8988T (cell line): ENCODE data around the gene PDLIM4.

Source experiments
- DNase-seq: peaks from one replicate; pipeline ENCODE4 v3.0.0; 2011

Gene PDLIM4

DNA sequence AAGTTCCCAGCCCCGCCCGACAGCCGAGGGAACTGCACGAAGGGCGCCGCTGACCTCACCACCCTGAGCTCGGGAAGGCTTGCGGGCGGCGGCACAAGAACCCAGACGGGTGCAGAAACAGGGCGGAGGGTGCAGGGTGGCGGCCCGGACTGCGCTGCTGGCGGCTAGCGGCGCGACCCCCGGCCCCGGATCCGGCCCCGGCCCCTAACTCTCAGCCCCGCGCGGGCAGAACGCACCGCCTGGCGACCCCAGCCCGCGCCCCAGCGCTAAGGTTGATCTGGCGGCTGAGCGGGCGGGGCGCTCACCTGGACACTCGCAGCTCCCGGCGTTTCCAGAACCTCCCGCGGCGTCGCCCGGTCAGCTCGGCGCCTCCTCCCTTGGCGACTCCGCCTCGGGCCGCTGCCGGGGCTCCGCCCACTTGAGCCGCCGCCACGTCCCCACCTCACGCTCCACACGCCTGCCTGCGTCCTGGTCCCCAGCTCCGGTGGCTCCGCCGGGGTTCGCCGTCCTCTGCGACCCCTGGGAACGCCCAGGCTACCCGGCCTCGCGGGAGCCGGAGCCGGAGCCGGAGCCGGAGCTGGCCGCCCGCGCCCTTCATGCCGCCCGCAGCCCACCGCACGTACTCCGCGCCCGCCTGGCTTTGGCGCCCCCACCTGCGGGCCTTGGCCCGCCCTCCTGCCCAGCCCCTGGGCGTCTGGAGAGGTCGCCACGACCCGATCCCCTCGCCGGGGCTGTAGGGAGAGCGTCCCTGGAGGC is 29.8 kb upstream of the PDLIM4 start, which contains the start of gene P4HA2:
TSS of gene P4HA2 (minus strand) at position 369 of the 756 bp plus-strand sequence. CDS start 9,227 bp downstream, outside the sequence.
- DNase-seq: peak; percentile 89

DNA sequence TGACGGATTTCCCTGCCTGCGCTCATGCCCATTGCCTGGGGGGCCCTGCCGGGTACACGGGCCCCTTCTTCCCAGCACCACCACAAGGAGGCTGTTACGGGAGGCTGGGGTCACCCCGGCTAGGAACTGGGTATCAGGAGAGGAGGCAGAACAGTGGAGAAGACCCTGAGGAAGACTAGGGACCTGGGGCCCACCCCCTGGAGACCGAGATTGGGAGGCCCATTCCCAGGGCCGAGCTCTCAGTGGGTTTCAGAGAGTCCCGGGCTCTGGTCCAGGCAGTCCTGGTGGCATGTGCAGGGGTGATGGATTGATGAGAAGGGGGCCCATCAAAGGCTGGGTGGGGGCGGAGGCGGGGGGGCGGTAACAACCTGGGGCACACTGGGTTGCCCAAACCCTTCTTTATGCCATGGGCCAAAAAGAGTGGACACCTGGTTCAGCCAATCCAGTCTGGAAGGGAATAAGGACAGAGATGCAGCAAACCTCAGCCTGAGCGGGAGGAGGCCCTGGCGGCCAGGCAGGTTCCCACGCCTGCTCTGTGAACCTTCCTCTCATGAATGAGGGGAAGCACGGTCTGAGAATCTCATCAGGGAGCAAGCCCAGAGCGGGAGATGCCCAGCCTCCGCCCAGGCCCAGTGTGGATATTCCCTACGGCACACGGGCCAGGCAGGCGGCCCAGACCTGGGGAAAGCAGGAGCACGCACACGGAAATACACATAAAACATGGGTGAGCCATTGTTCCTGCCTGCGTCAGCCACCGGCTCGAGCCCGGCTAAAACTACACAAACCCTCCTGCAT is 29.1 kb upstream of the PDLIM4 start:
- no peak for DNase-seq

DNA sequence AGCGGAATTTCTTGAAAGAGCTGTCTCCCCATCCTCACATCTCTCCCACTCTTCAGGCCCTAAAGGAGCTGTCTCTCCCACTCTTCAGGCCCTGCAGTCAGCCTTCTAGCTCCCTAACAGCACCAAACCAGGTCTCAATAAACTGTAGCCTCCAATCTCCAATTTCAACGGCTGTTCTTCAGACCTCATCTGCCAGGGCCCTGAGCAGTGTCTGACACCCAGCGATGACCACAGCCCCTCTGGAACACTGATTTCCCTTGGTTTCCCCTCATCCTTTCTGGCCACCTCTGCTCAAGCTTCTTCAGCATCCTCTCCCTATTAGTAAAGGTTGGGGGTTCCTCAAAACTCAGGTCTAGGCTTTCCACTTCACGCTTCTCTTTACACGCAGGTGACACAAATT is 28.3 kb upstream of the PDLIM4 start:
- DNase-seq: no peak

- no peak for DNase-seq
Measured at GRCh38 chr5:132230871-132231270, 26.6 kb upstream of the PDLIM4 start.

DNA sequence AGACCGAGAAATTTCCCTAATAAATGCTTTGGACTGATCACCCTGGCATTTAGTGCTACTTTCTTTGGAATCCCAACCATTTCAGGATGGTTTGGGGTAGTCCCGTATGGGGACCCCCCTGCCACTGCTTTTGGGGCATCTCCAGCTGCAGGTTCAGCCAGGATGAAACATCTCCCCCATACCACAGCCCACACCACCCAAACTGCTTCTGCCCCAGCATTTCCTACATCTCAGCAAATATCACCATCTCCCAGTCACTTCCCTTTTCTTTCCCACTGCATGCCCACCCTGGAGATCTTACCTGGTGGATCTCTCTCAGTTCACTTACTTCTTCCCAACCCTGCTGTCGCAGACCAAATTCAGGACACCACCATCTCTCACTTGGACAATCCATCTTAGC is 25.0 kb upstream of the PDLIM4 start:
- no peak for DNase-seq

GRCh38 chr5:132233081-132233480 is 24.4 kb upstream of the PDLIM4 start:
- no peak for DNase-seq

- DNase-seq: no peak
Measured at GRCh38 chr5:132233811-132234683, 23.4 kb upstream of the PDLIM4 start.

DNA sequence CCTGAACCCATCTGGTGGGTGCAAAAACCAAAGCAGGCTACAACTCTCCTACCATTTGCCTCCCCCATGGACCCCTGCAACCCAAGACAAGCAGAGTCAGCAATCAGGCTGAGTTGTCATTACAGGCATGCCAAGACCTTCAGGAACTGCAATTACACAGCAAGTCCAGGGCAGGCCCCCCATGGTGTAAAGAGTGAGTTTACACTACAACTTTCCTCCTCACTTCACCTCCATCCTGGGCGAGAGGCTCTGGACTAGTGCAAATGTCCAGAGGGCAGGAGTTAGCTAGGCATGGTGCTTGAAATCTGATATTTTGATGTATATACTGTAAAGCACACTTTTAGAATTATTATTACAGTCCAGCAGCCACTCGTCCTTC is 22.8 kb upstream of the PDLIM4 start:
- DNase-seq: no peak

GRCh38 chr5:132235340-132235739 is 22.2 kb upstream of the PDLIM4 start:
- DNase-seq: no peak

GRCh38 chr5:132237141-132237540 is 20.4 kb upstream of the PDLIM4 start:
- no peak for DNase-seq

GRCh38 chr5:132237670-132238069 is 19.8 kb upstream of the PDLIM4 start:
- no peak for DNase-seq

DNA sequence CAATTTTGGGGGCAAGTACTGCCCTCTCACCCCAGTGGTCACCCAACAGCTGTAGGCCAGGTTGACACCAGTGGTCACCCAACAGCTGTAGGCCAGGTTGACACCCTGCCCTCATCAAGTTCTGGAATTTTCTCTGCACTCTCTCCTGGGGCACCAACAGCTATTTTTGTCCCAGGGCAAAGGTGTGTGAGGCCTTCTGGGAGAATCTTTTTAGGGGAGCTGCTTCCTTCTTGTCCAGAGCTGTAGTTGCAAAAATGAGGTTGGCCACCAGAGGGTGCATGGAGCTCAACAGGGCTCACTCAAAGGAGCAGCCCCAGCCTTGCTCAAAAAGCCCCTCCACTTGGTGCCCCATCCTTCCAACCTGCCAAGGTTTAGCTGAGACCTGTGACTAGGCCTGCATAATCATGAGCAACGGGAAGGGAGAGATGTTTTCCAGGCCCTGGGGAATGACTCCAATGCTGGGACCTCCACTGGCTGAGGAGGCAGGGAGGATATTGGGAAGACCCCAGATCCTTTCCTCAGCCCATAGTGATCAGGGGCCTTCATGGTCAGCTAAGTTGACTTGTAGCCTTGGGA is 19.2 kb upstream of the PDLIM4 start:
- DNase-seq: no peak

DNA sequence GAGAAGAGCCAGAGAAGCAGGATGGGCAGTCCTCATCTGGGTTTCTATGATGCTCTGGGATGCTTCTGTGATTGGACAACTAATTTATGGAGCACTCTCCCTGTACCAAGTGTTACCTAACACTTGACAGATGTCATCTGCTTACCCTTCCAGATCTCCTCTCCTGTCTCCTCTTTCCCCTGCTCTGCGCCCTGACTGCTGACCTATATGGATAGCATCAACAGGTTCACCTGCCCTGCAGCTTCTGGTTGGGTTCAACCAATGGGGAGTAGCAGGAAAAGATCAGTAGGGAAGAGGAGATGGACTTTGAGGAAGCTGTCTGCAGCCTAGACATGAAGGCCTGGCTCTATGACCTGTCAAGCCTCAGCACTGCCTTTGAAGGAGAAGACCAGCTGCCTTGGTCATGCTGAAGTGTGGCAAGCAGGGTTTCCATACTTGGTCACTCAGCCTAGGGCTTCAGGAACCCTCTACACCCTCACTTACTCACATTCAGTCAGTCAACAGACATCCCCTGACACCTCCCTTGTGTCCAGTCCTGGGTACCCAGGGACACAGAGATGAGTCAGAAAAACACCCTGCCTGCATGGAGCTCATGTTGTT is 18.5 kb upstream of the PDLIM4 start:
- no peak for DNase-seq

- DNase-seq: no peak
Measured at GRCh38 chr5:132239776-132240175, 17.7 kb upstream of the PDLIM4 start.

DNA sequence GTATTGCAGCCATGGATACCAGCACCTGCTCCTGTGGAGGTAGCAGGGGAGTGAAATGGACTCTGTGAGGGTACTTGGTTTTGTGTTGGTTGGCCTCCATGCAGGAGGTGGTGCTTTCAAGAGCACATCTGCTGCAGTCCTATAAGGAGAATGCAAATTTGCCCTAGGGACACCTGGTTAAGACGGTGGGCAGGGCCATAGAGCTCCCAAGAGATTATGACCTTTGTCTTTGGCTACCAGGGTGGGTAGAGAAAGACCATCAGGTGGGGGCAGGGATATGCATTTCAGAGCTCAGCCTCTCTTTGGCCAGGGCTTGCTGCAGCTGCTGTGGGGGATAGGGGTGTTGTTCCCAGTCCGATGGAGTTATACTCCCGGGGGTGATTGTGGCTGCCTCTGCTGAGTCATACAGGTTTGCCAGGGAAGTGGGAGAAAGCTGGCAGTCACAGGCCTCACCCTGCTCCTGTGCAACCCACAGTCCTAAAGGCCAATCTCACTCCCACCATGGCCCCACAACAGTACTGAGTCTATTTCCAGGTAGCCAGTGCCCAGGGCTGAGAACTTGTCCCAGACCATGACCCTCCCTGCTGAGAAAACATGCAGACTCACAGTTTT is 14.0 kb upstream of the PDLIM4 start:
- no peak for DNase-seq

- DNase-seq: no peak
Measured at GRCh38 chr5:132245593-132245992, 11.9 kb upstream of the PDLIM4 start.

DNA sequence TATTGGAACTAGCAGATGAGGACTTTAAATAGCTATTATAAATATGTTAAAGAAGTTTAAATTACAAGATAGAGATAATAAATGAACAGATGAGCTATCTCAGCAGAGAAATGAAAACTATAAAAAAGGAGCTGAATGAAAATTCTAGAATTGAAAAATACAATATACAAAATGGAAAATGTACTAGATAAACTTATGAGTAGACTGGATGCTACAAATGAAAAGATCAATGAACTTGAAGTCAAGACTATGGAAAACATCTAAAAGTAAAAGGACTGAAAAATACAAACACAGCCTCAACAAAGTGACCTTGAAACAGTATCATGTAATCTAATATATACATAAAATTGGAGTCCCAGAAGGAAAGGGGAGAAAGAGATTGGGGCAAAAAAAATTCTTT is 10.7 kb upstream of the PDLIM4 start:
- no peak for DNase-seq

- no peak for DNase-seq
Measured at GRCh38 chr5:132250547-132250946, 6.9 kb upstream of the PDLIM4 start.

- DNase-seq: no peak
Measured at GRCh38 chr5:132251220-132251725, 6.2 kb upstream of the PDLIM4 start.

DNA sequence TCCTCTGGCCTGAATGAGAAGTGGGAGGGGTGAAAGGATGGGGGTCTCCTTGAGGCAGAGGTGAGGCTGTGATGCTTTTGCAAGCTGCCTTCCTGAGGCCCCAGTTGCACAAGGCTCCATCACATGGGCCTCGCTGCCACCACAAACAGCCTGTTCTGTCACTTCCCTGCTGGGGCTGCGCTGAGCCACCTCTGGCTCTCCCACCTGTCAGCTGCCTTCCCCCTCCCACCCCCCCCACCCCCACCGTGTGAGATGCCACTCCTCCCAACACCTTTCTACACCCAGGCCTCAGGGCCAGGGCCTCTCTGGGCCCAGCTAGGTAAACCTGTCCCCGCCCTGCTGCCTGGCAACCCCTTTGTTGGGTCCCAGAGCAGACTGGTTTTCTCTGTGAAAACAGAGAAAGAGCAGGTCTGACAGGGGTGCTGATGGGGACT is 4.5 kb upstream of the PDLIM4 start:
- no peak for DNase-seq

- no peak for DNase-seq
Measured at GRCh38 chr5:132253452-132254320, 3.8 kb upstream of the PDLIM4 start.
